Stimulated activated CD4-positive, alpha-beta T cell treated with anti-CD3 and anti-CD28 coated beads, Interleukin-2, amount 100 ng/mL, for 24 hours (primary cell): ENCODE results near the gene SPTLC2.
"Not testable (repeated sequence)": the region's sequence is repeated elsewhere in the genome, so short reads cannot be mapped to it uniquely, and the experiment has no call there.

Source experiments
- DNase-seq, 2 donors: peaks; one replicate each; pipeline ENCODE4 v3.0.0-alpha.2; 2020

SPTLC2 gene

GRCh38 chr14:77585385-77585784, 31.1 kb downstream of the SPTLC2 start:
- no peak for DNase-seq

GRCh38 chr14:77584809-77585208, 31.6 kb downstream of the SPTLC2 start:
- DNase-seq: no peak

- no peak for DNase-seq
Observed at GRCh38 chr14:77583657-77584056, 32.8 kb downstream of the SPTLC2 start.

- no peak for DNase-seq
Observed at GRCh38 chr14:77582511-77582910, 33.9 kb downstream of the SPTLC2 start.

GRCh38 chr14:77580964-77581505, 35.4 kb downstream of the SPTLC2 start:
- DNase-seq: no peak

- DNase-seq: no peak
Observed at GRCh38 chr14:77580477-77580876, 36.0 kb downstream of the SPTLC2 start.

- no peak for DNase-seq
Observed at GRCh38 chr14:77579780-77580179, 36.7 kb downstream of the SPTLC2 start.

- no peak for DNase-seq
Observed at GRCh38 chr14:77579065-77579464, 37.4 kb downstream of the SPTLC2 start.

- no peak for DNase-seq
Observed at GRCh38 chr14:77574446-77575115, 41.9 kb downstream of the SPTLC2 start.

GRCh38 chr14:77573964-77574363, 42.5 kb downstream of the SPTLC2 start:
- no peak for DNase-seq

GRCh38 chr14:77570706-77571268, 45.6 kb downstream of the SPTLC2 start:
- DNase-seq: no peak

- no peak for DNase-seq
Observed at GRCh38 chr14:77565994-77566305, 50.5 kb downstream of the SPTLC2 start.

GRCh38 chr14:77565289-77565993, 51.0 kb downstream of the SPTLC2 start:
- DNase-seq: no peak

- DNase-seq: no peak
Observed at GRCh38 chr14:77562681-77563080, 53.8 kb downstream of the SPTLC2 start.

GRCh38 chr14:77561881-77562280, 54.6 kb downstream of the SPTLC2 start:
- no peak for DNase-seq

GRCh38 chr14:77559381-77559780, 57.1 kb downstream of the SPTLC2 start:
- DNase-seq: no peak

GRCh38 chr14:77557391-77557790, 59.0 kb downstream of the SPTLC2 start:
- DNase-seq: no peak

GRCh38 chr14:77556946-77557345, 59.5 kb downstream of the SPTLC2 start:
- no peak for DNase-seq

- no peak for DNase-seq
Observed at GRCh38 chr14:77554816-77555599, 61.4 kb downstream of the SPTLC2 start.

GRCh38 chr14:77554207-77554606, 62.2 kb downstream of the SPTLC2 start:
- DNase-seq: no peak

- DNase-seq: no peak
Observed at GRCh38 chr14:77549451-77549850, 67.0 kb downstream of the SPTLC2 start.

- DNase-seq: no peak
Observed at GRCh38 chr14:77547512-77548180, 68.8 kb downstream of the SPTLC2 start.

- not testable (repeated sequence) for DNase-seq
Observed at GRCh38 chr14:77545171-77545570, 71.3 kb downstream of the SPTLC2 start.
